ACC112 (cell line): ENCODE results near the gene ZNF718.
"Not testable (repeated sequence)": the region's sequence is repeated elsewhere in the genome, so short reads cannot be mapped to it uniquely, and the experiment has no call there.

Experiments
- H2AFZ ChIP-seq: fragments of 200-600 bp; sonication (generic); one replicate; pipeline ENCODE4 v1.6.0; 2017; ENCODE audit warnings: antibody characterized with exemption, low read length; ENCODE audit not compliant: unreplicated experiment
- H3K27ac ChIP-seq: fragments of 200-600 bp; sonication (generic); 2 replicates; pipeline ENCODE4 v1.5.1; 2014; ENCODE audit warnings: low read depth, mild to moderate bottlenecking, antibody characterized with exemption, low read length, moderate library complexity
- H3K27me3 ChIP-seq: fragments of 200-600 bp; sonication (generic); 2 replicates; pipeline ENCODE4 v1.6.1; 2014; ENCODE audit warnings: mild to moderate bottlenecking, antibody characterized with exemption, low read length, moderate library complexity, mixed read lengths; ENCODE audit not compliant: insufficient read depth
- H3K36me3 ChIP-seq: fragments of 200-600 bp; sonication (generic); 2 replicates; pipeline ENCODE4 v1.6.1; 2016; ENCODE audit warnings: mild to moderate bottlenecking, antibody characterized with exemption, low read length, moderate library complexity, mixed read lengths; ENCODE audit not compliant: insufficient read depth
- H3K4me1 ChIP-seq: fragments of 200-600 bp; sonication (generic); one replicate; pipeline ENCODE4 v1.6.1; 2016; ENCODE audit warnings: low read length, mixed read lengths; ENCODE audit not compliant: insufficient read depth, unreplicated experiment, control insufficient read depth
- H3K4me3 ChIP-seq: fragments of 200-600 bp; sonication (generic); 2 replicates; pipeline ENCODE4 v1.5.1; 2014; ENCODE audit warnings: mild to moderate bottlenecking, low read depth, low read length
- H3K79me2 ChIP-seq: fragments of 200-600 bp; sonication (generic); one replicate; pipeline ENCODE4 v1.6.0; 2016; ENCODE audit warnings: low read length; ENCODE audit not compliant: control insufficient read depth, unreplicated experiment, insufficient read depth

Gene ZNF718

GRCh38 chr4:124275-125081 lies at the start of gene ZNF718:
Gene ZNF718, plus strand, starts transcription at chr4:124501. Its CDS starts 170 bp downstream, at chr4:124671.
- Histone ChIP-seq H3K27ac (peak within 1 kb of the TSS; percentile 85), H3K4me3 (peak within 1 kb of the TSS; percentile 87), H3K79me2 (peaks cover 41% of the 10 kb centered on the region), H3K27me3 (no peaks in the 10 kb centered on the region), H2AFZ (peak within 1 kb of the TSS; percentile 73), H3K4me1 (peaks cover 6% of the 10 kb centered on the region), H3K36me3 (peaks cover 37% of the 10 kb centered on the region)

- Histone ChIP-seq H3K36me3 (peaks cover 73% of the 10 kb centered on the region), H3K79me2 (no peaks in the 10 kb centered on the region), H2AFZ (no peak overlapping the region), H3K27me3 (no peaks in the 10 kb centered on the region), H3K4me1 (no peaks in the 10 kb centered on the region), H3K27ac (no peak overlapping the region), H3K4me3 (no peak overlapping the region)
Observed at GRCh38 chr4:85951-86350, 38.4 kb upstream of the ZNF718 start.

- H3K36me3 ChIP-seq = peaks cover 67% of the 10 kb centered on the region
- not testable (repeated sequence) for H3K27ac ChIP-seq, H3K4me3 ChIP-seq, H3K79me2 ChIP-seq, H3K4me1 ChIP-seq, H2AFZ ChIP-seq, H3K27me3 ChIP-seq
Observed at GRCh38 chr4:86559-87324, 37.6 kb upstream of the ZNF718 start.

- no peaks in the 10 kb centered on the region for H3K4me1 ChIP-seq
- no peak overlapping the region for H3K27ac ChIP-seq
- no peak overlapping the region for H2AFZ ChIP-seq
- H3K4me3 ChIP-seq = no peak overlapping the region
- H3K79me2 ChIP-seq = no peaks in the 10 kb centered on the region
- H3K27me3 ChIP-seq = no peaks in the 10 kb centered on the region
- H3K36me3 ChIP-seq = no peaks in the 10 kb centered on the region; the same call in 1 of the 2 replicates
Observed at GRCh38 chr4:98386-98785, 25.9 kb upstream of the ZNF718 start.

- Histone ChIP-seq H2AFZ (no peak overlapping the region), H3K27me3 (peaks cover 4% of the 10 kb centered on the region), H3K27ac (no peak overlapping the region), H3K4me3 (no peak overlapping the region), H3K79me2 (no peaks in the 10 kb centered on the region), H3K36me3 (no peaks in the 10 kb centered on the region; the same call in 1 of the 2 replicates), H3K4me1 (no peaks in the 10 kb centered on the region)
Observed at GRCh38 chr4:99863-100262, 24.4 kb upstream of the ZNF718 start.

GRCh38 chr4:107083-107443 lies 17.2 kb upstream of the ZNF718 start:
- H3K27ac ChIP-seq = no peak overlapping the region
- peaks cover 5% of the 10 kb centered on the region; the same call in 1 of the 2 replicates for H3K36me3 ChIP-seq
- H3K4me3 ChIP-seq = no peak overlapping the region
- H3K4me1 ChIP-seq = no peaks in the 10 kb centered on the region
- no peaks in the 10 kb centered on the region for H3K79me2 ChIP-seq
- H2AFZ ChIP-seq = no peak overlapping the region
- H3K27me3 ChIP-seq = peaks cover 64% of the 10 kb centered on the region

GRCh38 chr4:107444-108429 lies 16.6 kb upstream of the ZNF718 start:
- H3K79me2 ChIP-seq = no peaks in the 10 kb centered on the region
- H3K27ac ChIP-seq = no peak overlapping the region
- no peak overlapping the region for H2AFZ ChIP-seq
- H3K4me3 ChIP-seq = no peak overlapping the region
- no peaks in the 10 kb centered on the region for H3K4me1 ChIP-seq
- H3K27me3 ChIP-seq = peaks cover 68% of the 10 kb centered on the region
- peaks cover 5% of the 10 kb centered on the region; the same call in 1 of the 2 replicates for H3K36me3 ChIP-seq

- Histone ChIP-seq H3K27me3 (peaks cover 34% of the 10 kb centered on the region), H3K27ac (no peak overlapping the region), H2AFZ (no peak overlapping the region), H3K4me3 (no peak overlapping the region), H3K79me2 (no peaks in the 10 kb centered on the region), H3K36me3 (no peaks in the 10 kb centered on the region), H3K4me1 (peaks cover 6% of the 10 kb centered on the region)
Observed at GRCh38 chr4:112771-113170, 11.5 kb upstream of the ZNF718 start.

GRCh38 chr4:113732-114131 lies 10.6 kb upstream of the ZNF718 start:
- H2AFZ ChIP-seq = no peak overlapping the region
- no peak overlapping the region for H3K27ac ChIP-seq
- H3K36me3 ChIP-seq = no peaks in the 10 kb centered on the region
- H3K4me3 ChIP-seq = no peak overlapping the region
- H3K4me1 ChIP-seq = peaks cover 6% of the 10 kb centered on the region
- no peaks in the 10 kb centered on the region for H3K79me2 ChIP-seq
- peaks cover 25% of the 10 kb centered on the region for H3K27me3 ChIP-seq

GRCh38 chr4:114149-114548 lies 10.2 kb upstream of the ZNF718 start:
- H3K4me1 ChIP-seq = peaks cover 6% of the 10 kb centered on the region
- H3K36me3 ChIP-seq = no peaks in the 10 kb centered on the region

More at GRCh38 chr4:114149-114548, 10.2 kb upstream of the ZNF718 start:
- Histone ChIP-seq H2AFZ (no peak overlapping the region), H3K79me2 (no peaks in the 10 kb centered on the region), H3K27ac (no peak overlapping the region), H3K4me3 (no peak overlapping the region), H3K27me3 (peaks cover 21% of the 10 kb centered on the region)
